Motor neuron (in vitro differentiated cells): ENCODE data around the gene TTC21B. TPM values are rescaled to one million over a fixed set of nuclear protein-coding genes. Genes with fewer than 3 reads are reported as not detected.

Experiments
- ATAC-seq, 8 experiments: fragments of 200-7000 bp; cut with Tn5 transposase; replicated peaks in 6 of 8; 2 replicates each; pipeline ENCODE4 v1.8.0; 2021; ENCODE audit warnings: mild to moderate bottlenecking in 8 of 8, moderate library complexity in 8 of 8
- H3K27ac ChIP-seq, 2 donors: fragments of 250-450 bp; sonication (Bioruptor Pico); 2 replicates each; pipeline ENCODE4 v1.9.0; 2021; ENCODE audit warnings: antibody characterized with exemption in 2 of 2, mild to moderate bottlenecking in 2 of 2, moderate library complexity in 1 of 2
- H3K4me1 ChIP-seq, 2 donors: fragments of 250-450 bp; sonication (Bioruptor Pico); replicated peaks in 1 of 2; 2 replicates each; pipeline ENCODE4 v1.6.1; 2021; ENCODE audit warnings: antibody characterized with exemption in 2 of 2, mild to moderate bottlenecking in 2 of 2, moderate library complexity in 1 of 2
- H3K4me3 ChIP-seq, 5 donors: fragments of 250-450 bp; sonication (Bioruptor Pico); 2 replicates each; pipeline ENCODE4 v1.9.0; 2021; ENCODE audit warnings: antibody characterized with exemption in 5 of 5, mild to moderate bottlenecking in 5 of 5, moderate library complexity in 4 of 5
- whole genome bisulfite sequencing, 10 experiments: fragments of 450-650 bp; shearing (Covaris generic); methylation state at CpG; one replicate each; pipeline ENCODE4 v1.0.0; 2022; 5-methylcytosine and 5-hydroxymethylcytosine counted together
- in situ Hi-C, 9 experiments: fragments of 400-800 bp; cut with MboI; loops; one replicate each; pipeline ENCODE4 v1.15.0; 2021; ENCODE audit warnings: low sequenced_read_pairs in 9 of 9, low pct_unique_long_range_greater_than_20kb in 2 of 9; ENCODE audit not compliant: unreplicated experiment in 9 of 9
- total RNA-seq, 8 experiments: library from RNA; unstranded; fragments of 300-600 nt; gene quantifications; 2 replicates each; pipeline versions ENCODE4 v1.2.3 to v1.2.4, GENCODE V29; 2022

The TTC21B gene
- total RNA-seq, 8 experiments from 2014 or later = 17.3 to 65.3 (median 25.6) TPM

DNA sequence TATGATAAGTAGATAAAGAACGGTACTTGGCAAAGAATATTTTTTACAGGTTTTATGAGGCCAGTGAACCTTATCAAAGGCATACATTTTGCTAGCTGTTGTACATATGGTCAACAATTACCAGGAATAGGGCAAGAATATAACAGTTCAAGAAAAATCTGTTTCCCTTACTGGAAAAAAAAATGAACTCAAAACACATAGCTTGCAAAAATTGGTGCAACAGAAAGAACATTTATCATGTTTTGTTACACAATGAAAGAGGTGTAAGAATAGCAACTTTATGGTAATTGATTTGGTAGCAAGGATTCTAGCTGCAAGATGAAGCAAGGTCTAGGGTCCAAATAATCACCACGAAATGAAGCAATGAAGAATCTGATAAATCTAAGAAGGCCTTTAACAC lies 41.6 kb downstream of the TTC21B start:
- H3K27ac ChIP-seq = no peak overlapping the region
- WGBS, 10 experiments = 83 to 100% (median 89%) methylated on average over 1 to 2 of the region's 2 CpGs; no CpG with 5 or more reads in 3 of the 10 experiments
- H3K4me1 ChIP-seq = no peaks in the 10 kb centered on the region
- no peak for ATAC-seq
- no peak overlapping the region for H3K4me3 ChIP-seq
- in situ Hi-C loops = no loop called here

DNA sequence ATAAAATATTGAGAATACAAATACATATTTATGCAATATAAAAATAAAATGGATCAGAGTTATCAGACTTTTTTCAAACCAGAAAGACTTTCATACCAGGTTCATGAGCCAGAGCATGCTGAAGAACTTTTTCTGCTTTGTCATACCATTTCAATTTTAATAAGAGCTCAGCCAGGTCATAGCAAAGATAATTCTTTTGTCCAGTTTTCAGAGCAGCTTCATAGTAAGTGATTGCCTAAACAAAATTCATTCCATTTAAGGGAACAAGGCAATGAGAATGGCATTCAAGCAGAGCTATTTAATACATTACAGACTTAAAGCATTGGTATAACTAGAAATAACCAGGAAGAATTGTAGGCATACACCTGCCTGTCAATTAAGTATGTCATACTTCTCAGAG lies 42.3 kb downstream of the TTC21B start:
- no peak for ATAC-seq
- H3K4me1 ChIP-seq = no peaks in the 10 kb centered on the region
- H3K27ac ChIP-seq = no peak overlapping the region
- no peak overlapping the region for H3K4me3 ChIP-seq
- in situ Hi-C loops = no loop called here

DNA sequence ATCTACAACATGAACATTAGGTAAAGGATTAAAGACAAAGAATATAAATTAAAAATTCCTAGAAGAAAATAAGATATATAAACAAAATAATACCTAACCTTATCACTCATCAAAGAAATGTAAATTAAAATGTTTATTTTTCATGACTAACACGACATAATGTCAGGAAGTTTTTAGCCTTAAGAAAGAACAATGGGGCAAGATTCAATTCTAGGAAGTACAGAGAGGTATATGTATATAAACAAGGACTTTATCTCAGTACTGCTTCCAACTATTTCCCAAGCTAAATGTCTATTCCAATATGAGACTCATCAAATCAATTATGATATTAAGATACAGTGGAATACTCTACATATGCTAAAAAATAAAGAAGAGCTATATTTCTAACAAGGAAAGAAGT lies 44.1 kb downstream of the TTC21B start:
- in situ Hi-C loops = no loop called here
- Histone ChIP-seq H3K27ac (no peak overlapping the region), H3K4me3 (no peak overlapping the region), H3K4me1 (no peaks in the 10 kb centered on the region)
- 60 to 94% (median 85%) methylated on average over 1 of the region's 1 CpG for WGBS, 10 experiments
- ATAC-seq = no peak

DNA sequence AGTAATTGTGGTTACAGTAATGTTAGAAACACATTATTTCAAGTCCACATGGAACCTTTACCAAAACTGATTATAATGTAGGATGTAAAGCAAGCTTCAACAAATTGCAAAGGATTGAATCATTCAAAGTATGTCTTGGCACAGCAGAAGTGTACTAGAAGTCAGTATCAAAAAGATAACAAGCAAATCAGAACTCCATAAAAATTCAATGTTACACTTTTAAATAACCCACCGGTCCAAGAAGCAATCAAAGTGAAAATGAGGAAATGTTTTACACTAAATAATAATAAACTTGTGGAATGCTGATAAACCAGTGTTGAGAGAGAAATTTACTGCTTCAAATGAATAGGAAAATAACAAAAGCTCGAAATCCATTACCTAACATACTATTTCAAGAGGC lies 47.7 kb downstream of the TTC21B start:
- H3K27ac ChIP-seq = no peak overlapping the region
- H3K4me1 ChIP-seq = no peaks in the 10 kb centered on the region
- WGBS, 10 experiments = 98 to 100% (median 100%) methylated on average over 1 to 2 of the region's 2 CpGs; no CpG with 5 or more reads in 1 of the 10 experiments
- in situ Hi-C loops = no loop called here
- no peak for ATAC-seq
- no peak overlapping the region for H3K4me3 ChIP-seq

DNA sequence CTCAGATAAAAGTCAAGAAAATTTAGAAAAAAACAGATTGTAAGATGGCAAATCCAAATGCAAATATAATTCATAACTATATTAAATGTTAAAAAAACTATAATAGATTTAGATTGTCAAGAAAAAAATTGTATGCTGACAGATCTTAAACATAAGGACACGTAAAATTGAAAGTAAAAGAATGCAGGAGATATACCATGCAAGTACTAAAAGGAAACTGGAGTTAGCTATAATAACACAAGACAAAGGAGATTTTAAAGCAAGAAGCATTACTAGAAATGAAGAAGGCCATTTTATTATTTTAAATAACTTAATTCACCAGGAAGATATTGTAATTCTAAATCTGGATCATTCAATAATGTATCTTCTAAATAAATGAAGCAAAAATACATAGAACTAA lies 48.3 kb downstream of the TTC21B start:
- in situ Hi-C loops = no loop called here
- 75 to 100% (median 97%) methylated on average over 1 of the region's 1 CpG for WGBS, 10 experiments

DNA sequence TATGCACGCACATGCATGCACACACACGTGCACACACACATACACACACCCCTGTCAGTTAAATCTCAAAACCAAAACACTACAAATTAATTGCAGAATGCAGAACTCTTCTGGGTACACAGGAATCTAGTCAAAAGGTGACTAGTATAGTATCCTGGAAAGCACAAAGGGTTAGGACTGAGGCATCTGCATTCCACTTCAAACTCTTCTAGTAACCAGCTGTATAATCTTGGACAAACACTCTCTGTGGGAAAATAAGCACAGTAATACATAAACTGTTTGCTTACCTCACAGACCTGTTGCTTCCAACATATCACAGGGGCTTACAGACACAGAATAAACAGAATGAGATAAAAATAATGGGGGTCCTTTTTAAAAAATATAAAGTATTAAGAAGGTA lies 49.1 kb downstream of the TTC21B start:
- H3K4me1 ChIP-seq = no peaks in the 10 kb centered on the region
- 92 to 100% (median 100%) methylated on average over 1 to 2 of the region's 2 CpGs; no CpG with 5 or more reads in 3 of the 10 experiments for WGBS, 10 experiments
- no peak overlapping the region for H3K27ac ChIP-seq
- peak in 1 of 8 experiments; percentile 98 for ATAC-seq
- in situ Hi-C loops = no loop called here
- H3K4me3 ChIP-seq = no peak overlapping the region

More for the DNA sequence above, 48.3 kb downstream of the TTC21B start:
- no peak overlapping the region for H3K4me3 ChIP-seq
- no peak for ATAC-seq
- H3K4me1 ChIP-seq = no peaks in the 10 kb centered on the region
- no peak overlapping the region for H3K27ac ChIP-seq

DNA sequence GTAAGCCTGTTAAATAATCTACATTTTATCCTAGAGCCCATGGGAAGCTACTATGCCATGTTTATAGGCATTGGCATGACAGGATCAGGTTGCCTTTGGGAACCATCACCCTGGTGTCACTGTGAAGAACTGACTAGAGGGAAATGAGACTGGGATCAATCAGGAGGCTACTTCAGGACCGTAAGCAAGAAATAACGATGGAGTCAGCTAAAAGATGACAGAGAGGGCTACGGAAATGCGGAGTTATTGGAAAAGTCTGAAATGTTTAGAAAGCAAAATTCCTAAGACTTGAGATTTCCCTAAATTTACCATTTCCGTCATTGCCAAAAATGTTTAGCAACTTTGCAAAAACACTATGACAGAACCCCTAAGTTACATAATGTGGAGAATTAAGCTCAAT lies 50.2 kb downstream of the TTC21B start:
- H3K4me3 ChIP-seq = no peak overlapping the region
- H3K27ac ChIP-seq = no peak overlapping the region
- WGBS, 10 experiments = 93 to 100% (median 97%) methylated on average over 2 to 5 of the region's 5 CpGs
- ATAC-seq = no peak
- in situ Hi-C loops = no loop called here
- no peaks in the 10 kb centered on the region for H3K4me1 ChIP-seq

DNA sequence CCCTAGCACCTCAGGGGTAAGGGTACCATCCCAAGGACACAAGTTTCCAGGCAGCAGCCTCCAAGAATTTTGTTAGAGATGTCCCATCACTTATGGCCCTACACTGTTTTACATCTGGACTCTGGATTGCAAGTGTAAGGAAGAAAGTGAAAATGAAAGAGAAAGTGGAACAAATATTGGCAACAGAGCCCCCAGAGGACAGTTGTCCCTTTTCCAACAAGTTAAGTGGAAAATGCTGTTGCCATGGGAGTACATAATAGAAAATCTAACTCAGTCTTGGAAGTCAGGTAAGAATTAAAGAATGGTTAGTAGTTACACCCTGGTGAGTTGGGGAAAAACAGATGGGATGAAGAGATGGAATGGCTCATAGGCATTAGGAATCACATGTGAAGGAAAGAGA lies 50.6 kb downstream of the TTC21B start:
- Histone ChIP-seq H3K4me3 (no peak overlapping the region), H3K27ac (no peak overlapping the region), H3K4me1 (no peaks in the 10 kb centered on the region)
- in situ Hi-C loops = no loop called here
- peak in 3 of 8 experiments; percentile 33 to 95 (median 91) for ATAC-seq

DNA sequence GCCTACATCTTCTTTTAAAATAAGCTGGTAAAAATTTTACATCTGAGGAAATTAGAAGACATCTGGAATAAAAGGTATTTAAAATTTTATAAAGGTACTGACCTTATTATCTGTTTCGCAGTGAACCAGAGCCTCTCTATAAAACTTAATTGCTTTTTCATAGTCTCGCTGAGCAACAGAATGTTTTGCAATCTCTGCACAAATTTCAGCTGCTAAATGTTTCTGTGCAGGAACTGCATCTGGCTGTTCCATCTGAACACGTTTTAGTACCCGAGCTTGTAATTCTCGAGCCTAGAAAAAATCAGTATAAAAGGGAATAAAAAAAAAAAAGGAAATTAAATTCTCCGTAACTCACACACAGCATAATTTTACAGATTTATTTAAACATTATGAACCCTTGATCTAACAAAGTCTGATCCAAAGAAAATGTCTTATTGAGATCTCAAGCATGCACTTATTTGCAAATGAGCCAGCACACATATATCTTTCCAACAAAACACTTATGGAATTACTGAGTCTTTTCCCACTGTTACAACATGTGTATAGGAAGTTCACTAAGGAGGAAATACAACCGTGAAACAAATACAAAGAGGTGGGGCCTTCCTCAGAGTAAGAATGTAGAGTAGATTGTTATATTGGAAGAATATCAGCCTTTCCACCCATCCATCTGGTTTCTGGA lies 51.8 kb downstream of the TTC21B start:
- no peak for ATAC-seq
- in situ Hi-C loops = no loop called here
- H3K4me1 ChIP-seq = no peaks in the 10 kb centered on the region
- H3K4me3 ChIP-seq = no peak overlapping the region
- no peak overlapping the region for H3K27ac ChIP-seq
- 43 to 100% (median 94%) methylated on average over 4 to 7 of the region's 7 CpGs for WGBS, 10 experiments

DNA sequence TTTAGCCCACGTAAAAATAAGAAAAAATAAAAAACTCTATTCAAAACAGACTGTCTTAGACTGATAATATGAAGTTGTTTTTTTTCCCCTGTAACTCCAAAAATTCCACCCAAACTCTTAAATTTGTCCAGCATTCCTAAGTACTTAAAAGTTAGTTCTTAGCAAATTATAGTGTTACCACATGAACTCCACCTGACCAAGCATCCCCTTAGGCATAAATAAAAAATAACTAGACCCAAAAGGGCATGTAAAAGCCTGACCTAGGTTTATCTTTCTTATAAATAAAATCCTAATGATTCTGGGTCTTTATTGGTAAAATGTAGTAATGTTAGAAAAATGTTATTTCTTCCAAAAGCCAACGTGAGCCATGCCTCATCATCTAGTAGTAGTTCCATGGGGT lies 54.3 kb downstream of the TTC21B start:
- WGBS, 10 experiments = 18 to 100% (median 100%) methylated on average over 1 to 2 of the region's 2 CpGs
- no peak for ATAC-seq
- Histone ChIP-seq H3K4me1 (no peaks in the 10 kb centered on the region), H3K4me3 (no peak overlapping the region), H3K27ac (no peak overlapping the region)
- in situ Hi-C loops = no loop called here

DNA sequence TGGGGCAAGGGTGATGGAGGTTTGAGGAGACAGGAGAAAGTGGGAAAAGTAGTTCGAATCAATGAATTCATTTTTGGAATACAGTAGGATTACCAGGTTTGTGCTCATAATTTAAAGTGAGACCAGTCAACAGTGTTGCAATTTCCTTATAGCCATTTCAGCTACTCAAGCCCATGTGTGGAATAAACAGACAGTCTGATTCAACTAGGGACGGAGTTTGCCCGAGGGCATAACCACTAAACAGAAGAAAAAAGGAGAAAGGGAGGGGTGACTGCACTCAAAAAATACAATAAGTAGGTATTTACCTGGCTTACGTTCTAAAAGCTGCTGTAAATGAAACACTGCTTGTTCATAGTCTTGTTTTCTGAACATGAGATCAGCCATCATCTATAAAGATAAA lies 55.2 kb downstream of the TTC21B start:
- no peak for ATAC-seq
- H3K27ac ChIP-seq = no peak overlapping the region
- in situ Hi-C loops = no loop called here
- H3K4me1 ChIP-seq = no peaks in the 10 kb centered on the region
- WGBS, 10 experiments = 80 to 100% (median 99%) methylated on average over 1 to 4 of the region's 4 CpGs; no CpG with 5 or more reads in 2 of the 10 experiments
- H3K4me3 ChIP-seq = no peak overlapping the region

DNA sequence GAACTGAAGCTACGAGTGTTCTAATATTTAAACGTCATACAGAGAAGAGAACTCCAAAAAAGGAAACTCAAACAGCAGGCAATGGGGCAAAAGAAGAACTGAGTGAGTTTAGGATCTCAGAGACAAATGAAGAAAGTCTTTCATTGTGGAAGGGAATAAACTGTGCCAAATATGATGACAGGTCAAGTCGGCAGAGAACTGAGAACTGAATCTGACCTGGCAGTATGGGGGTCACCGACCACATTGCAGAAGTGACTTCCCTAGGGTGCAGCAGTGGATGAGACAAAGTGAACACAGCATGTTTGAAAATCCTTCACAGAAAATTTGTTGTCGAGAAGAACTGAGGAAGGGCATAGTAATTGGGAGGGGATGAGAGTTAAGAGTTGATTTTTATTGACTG lies 55.9 kb downstream of the TTC21B start:
- in situ Hi-C loops = no loop called here
- 71 to 100% (median 84%) methylated on average over 2 to 5 of the region's 5 CpGs; no CpG with 5 or more reads in 1 of the 10 experiments for WGBS, 10 experiments
- H3K4me3 ChIP-seq = no peak overlapping the region
- H3K4me1 ChIP-seq = no peaks in the 10 kb centered on the region
- ATAC-seq = no peak
- no peak overlapping the region for H3K27ac ChIP-seq

DNA sequence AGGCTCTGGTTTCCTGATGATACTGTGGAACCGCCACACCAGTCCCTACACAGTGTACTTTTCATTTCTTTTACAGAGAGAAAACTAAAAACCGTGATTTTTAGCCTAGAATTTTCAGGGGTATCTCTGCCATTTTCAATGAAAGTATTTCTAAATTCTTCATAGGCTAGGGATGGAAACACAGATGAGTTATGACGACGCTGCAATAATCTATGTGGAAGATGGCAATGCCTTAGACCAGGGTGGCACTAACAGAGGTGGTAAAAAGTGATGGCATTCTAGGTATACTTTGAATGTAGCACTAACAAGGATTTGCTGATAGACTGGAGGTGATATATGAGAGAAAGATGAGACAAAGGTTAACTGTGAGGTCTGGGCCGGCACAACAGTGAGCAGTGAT lies 56.5 kb downstream of the TTC21B start:
- Histone ChIP-seq H3K4me1 (peaks cover 0 to 5% of the 10 kb centered on the region in 2 donors), H3K4me3 (no peak overlapping the region), H3K27ac (no peak overlapping the region)
- in situ Hi-C loops = no loop called here
- WGBS, 10 experiments = 91 to 100% (median 97%) methylated on average over 1 to 4 of the region's 5 CpGs; no CpG with 5 or more reads in 1 of the 10 experiments
- ATAC-seq = no peak

DNA sequence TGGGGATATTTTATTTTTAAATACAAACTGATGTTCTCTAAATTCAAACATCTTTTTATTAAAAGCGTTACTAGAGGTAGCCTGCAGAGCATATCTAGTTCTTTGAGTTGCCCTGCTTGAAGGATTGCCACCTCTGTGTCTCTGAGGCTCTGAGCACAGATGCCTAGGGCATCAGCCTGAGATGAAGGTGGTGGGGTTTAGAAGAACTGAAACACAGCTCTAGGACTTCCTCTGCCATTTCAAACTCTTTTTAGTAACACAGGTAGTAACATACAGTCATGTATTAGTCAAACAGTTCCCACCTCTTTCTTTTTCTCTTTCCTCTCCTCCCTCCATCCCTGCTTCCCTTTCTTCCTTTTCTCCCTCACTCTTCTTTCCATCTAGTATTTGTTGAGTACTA lies 57.6 kb downstream of the TTC21B start:
- peaks cover 0 to 5% of the 10 kb centered on the region in 2 donors for H3K4me1 ChIP-seq
- no peak overlapping the region for H3K27ac ChIP-seq
- H3K4me3 ChIP-seq = no peak overlapping the region
- WGBS, 10 experiments = 67 to 100% (median 95%) methylated on average over 1 of the region's 1 CpG; no CpG with 5 or more reads in 2 of the 10 experiments
- in situ Hi-C loops = no loop called here
- ATAC-seq = no peak
